OCI-LY3 (cell line): ENCODE measurements around the gene GLRA3.

Source experiments
- H2AFZ ChIP-seq: fragments of 200-600, 300-600 bp; shearing (Covaris generic); 2 replicates; pipeline ENCODE4 v1.6.0; 2014; ENCODE audit warnings: antibody characterized with exemption, low read depth, low read length
- H3K27ac ChIP-seq: fragments of 200-600, 300-600 bp; sonication (generic); 2 replicates; pipeline ENCODE4 v1.5.1; 2014; ENCODE audit warnings: mild to moderate bottlenecking, low read length, moderate library complexity, mixed read lengths
- H3K27me3 ChIP-seq: fragments of 200-600, 300-600 bp; sonication (generic); 2 replicates; pipeline ENCODE4 v1.6.1; 2014; ENCODE audit warnings: low read depth, low read length, mixed read lengths
- H3K36me3 ChIP-seq: fragments of 200-600, 300-600 bp; sonication (generic); replicated peaks from 2 replicates; pipeline ENCODE3; 2014; ENCODE audit warnings: low read depth, low read length, mixed read lengths
- H3K4me1 ChIP-seq: fragments of 300-600, 200-600 bp; sonication (generic); 2 replicates; pipeline ENCODE4 v1.6.1; 2014; ENCODE audit warnings: low read length, mixed read lengths
- H3K4me2 ChIP-seq: fragments of 200-600, 300-600 bp; sonication (generic); 2 replicates; pipeline ENCODE4 v1.6.1; 2014; ENCODE audit warnings: low read length, mixed read lengths
- H3K4me3 ChIP-seq: fragments of 300-600, 200-600 bp; sonication (generic); 2 replicates; pipeline ENCODE4 v1.5.1; 2014; ENCODE audit warnings: antibody characterized with exemption, mild to moderate bottlenecking, low read length, moderate library complexity
- H3K79me2 ChIP-seq: fragments of 300-600, 200-600 bp; shearing (Covaris generic); 2 replicates; pipeline ENCODE4 v1.6.1; 2014; ENCODE audit warnings: mild to moderate bottlenecking, low read length, mixed read lengths
- H3K9ac ChIP-seq: fragments of 300-600, 200-600 bp; shearing (Covaris generic); 2 replicates; pipeline ENCODE4 v1.6.0; 2014; ENCODE audit warnings: mild to moderate bottlenecking, low read length, moderate library complexity
- H3K9me3 ChIP-seq: fragments of 200-600, 300-600 bp; shearing (Covaris generic); 2 replicates; pipeline ENCODE4 v1.6.1; 2014; ENCODE audit warnings: low read length, mixed read lengths; ENCODE audit not compliant: insufficient read depth
- H4K20me1 ChIP-seq: fragments of 200-600, 300-600 bp; sonication (generic); 2 replicates; pipeline ENCODE4 v1.6.1; 2016; ENCODE audit warnings: low read length, mixed read lengths; ENCODE audit not compliant: insufficient read depth
- EZH2phosphoT487 ChIP-seq: fragments of 200-600 bp; shearing (Covaris generic); IDR thresholded peaks from 2 replicates; pipeline ENCODE4 v1.6.1; 2018; ENCODE audit warnings: antibody characterized with exemption, mixed run types, low read depth
- TF ChIP-seq, protein P1 (sequence below): fragments of 200-600, 300-600 bp; sonication (generic); IDR thresholded peaks from 2 replicates; pipeline ENCODE4 v1.5.1; 2014; ENCODE audit warnings: antibody characterized with exemption, low read length, low read depth

Gene GLRA3

DNA sequence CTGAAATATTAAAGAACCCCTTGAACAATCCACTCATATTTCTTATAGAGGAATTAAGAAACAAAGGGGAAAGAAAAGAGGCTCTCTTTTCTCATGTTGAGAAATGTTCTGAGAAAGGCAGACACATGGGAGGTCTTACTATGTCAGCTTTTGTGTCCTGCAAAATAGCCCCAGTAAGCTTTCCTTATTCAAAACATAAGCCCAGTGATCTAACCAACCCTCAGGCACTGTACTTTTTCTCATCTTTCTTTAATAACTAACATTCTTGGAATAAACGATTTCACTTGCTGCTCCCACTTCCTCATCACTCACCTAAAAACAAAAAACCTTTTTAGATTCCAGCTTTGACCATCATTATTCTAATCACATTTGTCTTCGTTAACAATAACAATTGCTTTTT, 115.9 kb downstream of the GLRA3 start:
- Histone ChIP-seq H3K9ac (peak overlapping the region; percentile 4), H3K4me1 (peaks cover 33% of the 10 kb centered on the region), H3K79me2 (no peaks in the 10 kb centered on the region), H3K4me3 (peak overlapping the region; percentile 65), H3K27me3 (no peaks in the 10 kb centered on the region), H2AFZ (peak overlapping the region; percentile 37), H3K4me2 (peak overlapping the region; percentile 65), H3K27ac (no peak overlapping the region), H4K20me1 (no peaks in the 10 kb centered on the region), H3K36me3 (no peaks in the 10 kb centered on the region), H3K9me3 (no peaks in the 10 kb centered on the region)
- TF ChIP-seq, protein P1, sequence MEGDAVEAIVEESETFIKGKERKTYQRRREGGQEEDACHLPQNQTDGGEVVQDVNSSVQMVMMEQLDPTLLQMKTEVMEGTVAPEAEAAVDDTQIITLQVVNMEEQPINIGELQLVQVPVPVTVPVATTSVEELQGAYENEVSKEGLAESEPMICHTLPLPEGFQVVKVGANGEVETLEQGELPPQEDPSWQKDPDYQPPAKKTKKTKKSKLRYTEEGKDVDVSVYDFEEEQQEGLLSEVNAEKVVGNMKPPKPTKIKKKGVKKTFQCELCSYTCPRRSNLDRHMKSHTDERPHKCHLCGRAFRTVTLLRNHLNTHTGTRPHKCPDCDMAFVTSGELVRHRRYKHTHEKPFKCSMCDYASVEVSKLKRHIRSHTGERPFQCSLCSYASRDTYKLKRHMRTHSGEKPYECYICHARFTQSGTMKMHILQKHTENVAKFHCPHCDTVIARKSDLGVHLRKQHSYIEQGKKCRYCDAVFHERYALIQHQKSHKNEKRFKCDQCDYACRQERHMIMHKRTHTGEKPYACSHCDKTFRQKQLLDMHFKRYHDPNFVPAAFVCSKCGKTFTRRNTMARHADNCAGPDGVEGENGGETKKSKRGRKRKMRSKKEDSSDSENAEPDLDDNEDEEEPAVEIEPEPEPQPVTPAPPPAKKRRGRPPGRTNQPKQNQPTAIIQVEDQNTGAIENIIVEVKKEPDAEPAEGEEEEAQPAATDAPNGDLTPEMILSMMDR: no peak
- no peak for TF ChIP-seq EZH2phosphoT487

DNA sequence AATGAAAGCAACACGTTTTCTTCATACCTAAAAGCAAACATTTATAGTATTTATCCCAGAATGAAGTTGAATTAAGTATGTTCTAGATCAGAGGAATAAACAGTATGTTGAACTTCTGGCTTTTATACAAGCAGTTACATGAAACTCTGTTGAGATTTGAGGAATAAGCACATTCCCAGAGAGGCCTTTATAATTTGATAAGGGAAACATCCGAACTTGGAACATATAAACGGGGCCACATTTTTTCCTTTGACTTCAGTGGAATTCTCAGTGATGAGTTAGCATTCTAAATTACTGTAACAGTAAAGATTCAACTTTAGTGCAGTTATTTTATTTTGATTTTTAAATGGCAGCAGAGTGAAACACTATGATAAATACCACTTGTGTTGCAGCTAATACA, 119.5 kb downstream of the GLRA3 start:
- TF ChIP-seq, protein P1: no peak
- no peak for TF ChIP-seq EZH2phosphoT487
- H2AFZ ChIP-seq: no peak overlapping the region
- no peak overlapping the region for H3K4me2 ChIP-seq
- no peaks in the 10 kb centered on the region for H3K27me3 ChIP-seq
- H3K36me3 ChIP-seq: no peaks in the 10 kb centered on the region
- H3K79me2 ChIP-seq: no peaks in the 10 kb centered on the region
- H3K4me1 ChIP-seq: peaks cover 50% of the 10 kb centered on the region
- no peak overlapping the region for H3K4me3 ChIP-seq
- no peaks in the 10 kb centered on the region for H3K9me3 ChIP-seq
- no peak overlapping the region for H3K9ac ChIP-seq
- H4K20me1 ChIP-seq: no peaks in the 10 kb centered on the region
- no peak overlapping the region for H3K27ac ChIP-seq

DNA sequence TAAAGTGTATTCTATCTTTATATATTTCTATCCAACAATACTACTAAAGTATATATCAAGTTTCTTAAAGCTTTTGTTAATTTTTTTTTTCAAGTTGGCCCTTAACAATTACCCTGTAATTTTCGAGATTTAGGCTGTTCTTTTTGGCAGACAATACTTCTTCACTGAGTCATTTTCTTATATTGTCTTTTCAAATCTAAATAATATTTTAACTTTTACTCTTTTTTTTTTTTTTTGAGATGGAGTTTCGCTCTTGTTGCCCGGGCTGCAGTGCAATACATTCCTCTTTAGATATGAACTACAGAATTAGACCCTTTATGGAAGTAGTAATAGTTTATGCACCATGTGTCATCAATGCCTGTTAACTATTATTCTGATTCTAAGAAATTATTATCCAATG, 120.7 kb downstream of the GLRA3 start:
- Histone ChIP-seq H3K27me3 (no peaks in the 10 kb centered on the region), H3K4me3 (no peak overlapping the region), H2AFZ (no peak overlapping the region), H3K9me3 (no peaks in the 10 kb centered on the region), H3K27ac (no peak overlapping the region), H3K4me1 (peaks cover 41% of the 10 kb centered on the region), H3K36me3 (no peaks in the 10 kb centered on the region), H3K79me2 (no peaks in the 10 kb centered on the region), H4K20me1 (no peaks in the 10 kb centered on the region), H3K4me2 (no peak overlapping the region), H3K9ac (no peak overlapping the region)
- TF ChIP-seq, protein P1: no peak
- TF ChIP-seq EZH2phosphoT487: no peak

DNA sequence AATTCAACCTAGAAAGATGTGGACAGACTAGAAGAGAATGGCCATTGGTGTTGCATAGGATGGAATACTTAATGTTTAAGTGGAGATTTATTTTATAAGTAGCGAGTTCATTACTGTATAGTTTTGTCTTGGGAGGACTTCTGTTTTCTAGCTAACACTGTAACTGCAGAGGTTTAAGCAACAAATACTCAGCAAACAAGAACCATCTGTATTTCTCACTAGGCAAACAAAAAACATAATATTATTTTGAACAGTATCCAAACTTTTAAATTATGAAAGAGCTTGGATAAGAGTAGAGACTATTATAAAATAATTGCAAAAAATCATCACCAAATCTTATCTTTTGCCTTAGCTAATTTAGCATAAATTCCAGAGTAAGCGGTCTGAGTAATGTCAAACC, 121.1 kb downstream of the GLRA3 start:
- Histone ChIP-seq H4K20me1 (no peaks in the 10 kb centered on the region), H3K9me3 (no peaks in the 10 kb centered on the region), H3K27me3 (no peaks in the 10 kb centered on the region), H3K4me3 (peak overlapping the region; percentile 27), H3K4me2 (peak overlapping the region; percentile 57), H3K4me1 (peaks cover 37% of the 10 kb centered on the region), H2AFZ (no peak overlapping the region), H3K27ac (peak overlapping the region; percentile 14), H3K79me2 (no peaks in the 10 kb centered on the region), H3K36me3 (no peaks in the 10 kb centered on the region), H3K9ac (no peak overlapping the region)
- TF ChIP-seq, protein P1: no peak
- no peak for TF ChIP-seq EZH2phosphoT487
